Measurements from ENCODE around the gene PRLH.

PRLH gene

GRCh38 chr2:237565974-237566373 lies 400 bp upstream of the PRLH start:
- DNase-seq (ENCODE audit: low read depth): no peak

GRCh38 chr2:237567276-237568029 lies 1.1 kb downstream of the PRLH start:
- no peak for DNase-seq (ENCODE audit: low read depth)

- DNase-seq (ENCODE audit: low read depth): no peak
These were observed 1.8 kb downstream of the PRLH start for GRCh38 chr2:237568121-237568660.

GRCh38 chr2:237569041-237569440 lies 2.7 kb downstream of the PRLH start:
- no peak for DNase-seq (ENCODE audit: low read depth)

GRCh38 chr2:237569896-237570295 lies 3.5 kb downstream of the PRLH start:
- no peak for DNase-seq (ENCODE audit: low read depth)

- DNase-seq (ENCODE audit: low read depth): no peak
These were observed 4.5 kb downstream of the PRLH start for GRCh38 chr2:237570776-237571335.

GRCh38 chr2:237571551-237571950 lies 5.2 kb downstream of the PRLH start:
- DNase-seq (ENCODE audit: low read depth): no peak

GRCh38 chr2:237572021-237572741 lies 5.8 kb downstream of the PRLH start:
- DNase-seq (ENCODE audit: low read depth): peak; percentile 90

GRCh38 chr2:237572742-237573101 lies 6.3 kb downstream of the PRLH start:
- DNase-seq (ENCODE audit: low read depth): no peak

- no peak for DNase-seq (ENCODE audit: low read depth)
These were observed 7.5 kb downstream of the PRLH start for GRCh38 chr2:237573721-237574415.

GRCh38 chr2:237574467-237574866 lies 8.1 kb downstream of the PRLH start:
- DNase-seq (ENCODE audit: low read depth): no peak

- DNase-seq (ENCODE audit: low read depth): no peak
These were observed 8.8 kb downstream of the PRLH start for GRCh38 chr2:237574894-237575868.

- DNase-seq (ENCODE audit: low read depth): no peak
These were observed 9.8 kb downstream of the PRLH start for GRCh38 chr2:237575869-237576862.

- no peak for DNase-seq (ENCODE audit: low read depth)
These were observed 10.6 kb downstream of the PRLH start for GRCh38 chr2:237576974-237577373.

- no peak for DNase-seq (ENCODE audit: low read depth)
These were observed 11.1 kb downstream of the PRLH start for GRCh38 chr2:237577458-237577857.

GRCh38 chr2:237577956-237578870 lies 11.8 kb downstream of the PRLH start:
- no peak for DNase-seq (ENCODE audit: low read depth)

GRCh38 chr2:237581326-237581725 lies 15.0 kb downstream of the PRLH start:
- DNase-seq (ENCODE audit: low read depth): no peak

- DNase-seq (ENCODE audit: low read depth): peak; percentile 54
These were observed 15.7 kb downstream of the PRLH start for GRCh38 chr2:237581751-237582746.
